Ovary (tissue), 9 donors: ENCODE data around the gene KCNIP1. TPM values are rescaled to one million over a fixed set of nuclear protein-coding genes. Genes with fewer than 3 reads are reported as not detected.

ENCODE experiments used
- DNase-seq, 5 donors: peaks; one replicate each; pipeline ENCODE4 v3.0.0-alpha.2; 2019 to 2020
- H3K27ac ChIP-seq, 2 donors: fragments of 200-600 bp; one replicate each; pipeline versions ENCODE4 v1.5.1 to v1.8.0; 2019 to 2022
- H3K27me3 ChIP-seq: fragments of 200-600 bp; one replicate; pipeline ENCODE4 v1.8.0; 2022
- H3K36me3 ChIP-seq: fragments of 200-600 bp; sonication (generic); one replicate; pipeline ENCODE4 v1.5.1; 2019
- H3K4me1 ChIP-seq: one replicate; pipeline ENCODE4 v1.8.1; 2013; ENCODE audit warnings: mild to moderate bottlenecking, moderate library complexity; ENCODE audit not compliant: insufficient read depth
- H3K4me3 ChIP-seq: fragments of 200-600 bp; sonication (generic); one replicate; pipeline ENCODE4 v1.5.1; 2017
- H3K9me3 ChIP-seq, 2 donors: fragments of 200-600 bp in 1 of 2; sonication (generic) in 1 of 2; one replicate each; pipeline versions ENCODE4 v1.5.1 to v1.8.1; 2013 to 2019; ENCODE audit warnings: mild to moderate bottlenecking in 1 of 2, moderate library complexity in 1 of 2
- CTCF ChIP-seq, 3 donors: fragments of 450-650 bp in 2 of 3; fragments of 200-600 bp in 1 of 3; IDR thresholded peaks; one replicate each; pipeline versions ENCODE4 v1.5.1 to v1.8.0; 2016 to 2022; ENCODE audit warnings: antibody characterized with exemption in 3 of 3, mild to moderate bottlenecking in 1 of 3
- EP300 ChIP-seq: sonication (generic); formaldehyde crosslinking; IDR thresholded peaks from one replicate; pipeline ENCODE4 v1.6.1; 2017; ENCODE audit warnings: antibody characterized with exemption
- POLR2A ChIP-seq: fragments of 450-650 bp; IDR thresholded peaks from one replicate; pipeline ENCODE4 v1.6.1; 2017; ENCODE audit warnings: antibody characterized with exemption, mild to moderate bottlenecking, moderate library complexity
- WGBS, 3 donors: extraction: QIAGEN DNeasy Blood & Tissue Kit in 1 of 3; methylation state at CpG; one replicate each; pipeline versions ENCODE4 v1.1.5 to v1.1.7; 2013 to 2017; 5-methylcytosine and 5-hydroxymethylcytosine counted together
- intact Hi-C, 4 donors: fragments of 100-400 bp; cut with DNase I; formaldehyde crosslinking; loops; one replicate each; pipeline versions ENCODE4 v1.11.0 to v1.15.1; 2022 to 2023
- polyA plus RNA-seq, 2 donors: library from polyadenylated mRNA; stranded (reverse); fragments of 200-250 nt in 1 of 2; fragments of 350-450 nt in 1 of 2; fragmentation: Illumina TruSeq in 1 of 2; extraction: RNeasy Lipid Tissue Mini Kit (QIAGEN cat#74804) in 1 of 2; gene quantifications; one replicate each; pipeline ENCODE4 v1.2.3, GENCODE V29; 2013 to 2014
- total RNA-seq, 7 donors: library from RNA; depleted of rRNA in 2 of 7; stranded (reverse); fragments of >200 nt in 2 of 7; fragmentation: NEBNext Ultra II Directional in 3 of 7; extraction: Animal tissue kit (Norgen Biotek cat#: 25700) in 3 of 7; gene quantifications; one replicate each; pipeline versions ENCODE4 v1.1.0 to v1.2.4, GENCODE V29; 2016 to 2023
- donor health status: DM: no; HTN: no; CAD: no; lungs with moderate emphysema.
- donor health status: DM: no; HTN: no; CAD: no.
- donor health status: Bipolar disorder and iron deficiency.
- donor health status: DM: yes; HTN: yes; CAD: no.
- donor health status: DM: no; HTN: no; CAD: no.
- donor health status: DM: yes; HTN: yes; CAD: no.

KCNIP1 gene
- total and polyA plus RNA-seq, 9 donors: 0.20 to 2.2 (median 0.66) TPM

GRCh38 chr5:170538096-170538465, 34.3 kb downstream of the KCNIP1 start:
- no peaks in the 10 kb centered on the region for H3K9me3 ChIP-seq
- no peak overlapping the region for H3K4me3 ChIP-seq
- intact Hi-C loops: no loop called here
- 85 to 95% (median 88%) methylated on average over 3 of the region's 3 CpGs for WGBS, 3 donors
- no peak for DNase-seq
- TF ChIP-seq EP300 (no peak), CTCF (IDR thresholded peaks at IDR 0.05) (no peak), POLR2A (no peak)
- H3K36me3 ChIP-seq: no peaks in the 10 kb centered on the region
- H3K27ac ChIP-seq: no peak overlapping the region
- H3K27me3 ChIP-seq: no peaks in the 10 kb centered on the region
- H3K4me1 ChIP-seq: no peaks in the 10 kb centered on the region

- H3K9me3 ChIP-seq: no peaks in the 10 kb centered on the region
- TF ChIP-seq CTCF (IDR thresholded peaks at IDR 0.05) (no peak), POLR2A (no peak), EP300 (no peak)
- intact Hi-C loops: no loop called here
- no peaks in the 10 kb centered on the region for H3K4me1 ChIP-seq
- no peak overlapping the region for H3K27ac ChIP-seq
- no peak for DNase-seq
- WGBS, 3 donors: 87 to 92% (median 90%) methylated on average over 6 of the region's 6 CpGs
- H3K4me3 ChIP-seq: no peak overlapping the region
- no peaks in the 10 kb centered on the region for H3K36me3 ChIP-seq
- no peaks in the 10 kb centered on the region for H3K27me3 ChIP-seq
These were observed 35.1 kb downstream of the KCNIP1 start for GRCh38 chr5:170538696-170539586.

- H3K36me3 ChIP-seq: no peaks in the 10 kb centered on the region
- no peaks in the 10 kb centered on the region for H3K9me3 ChIP-seq
- no peak for DNase-seq
- no peaks in the 10 kb centered on the region for H3K4me1 ChIP-seq
- 79 to 100% (median 90%) methylated on average over 1 of the region's 1 CpG for WGBS, 3 donors
- H3K27ac ChIP-seq: no peak overlapping the region
- intact Hi-C loops: no loop called here
- no peak overlapping the region for H3K4me3 ChIP-seq
- H3K27me3 ChIP-seq: no peaks in the 10 kb centered on the region
- no peak for TF ChIP-seq POLR2A
- no peak for TF ChIP-seq EP300
- TF ChIP-seq CTCF (IDR thresholded peaks at IDR 0.05): no peak
These were observed 36.5 kb downstream of the KCNIP1 start for GRCh38 chr5:170540271-170540670.

- H3K27me3 ChIP-seq: no peaks in the 10 kb centered on the region
- intact Hi-C loops: no loop called here
- no peaks in the 10 kb centered on the region for H3K9me3 ChIP-seq
- H3K27ac ChIP-seq: no peak overlapping the region
- no peak for DNase-seq
- TF ChIP-seq CTCF (IDR thresholded peaks at IDR 0.05) (no peak), POLR2A (no peak), EP300 (no peak)
- H3K4me1 ChIP-seq: no peaks in the 10 kb centered on the region
- no peaks in the 10 kb centered on the region for H3K36me3 ChIP-seq
- no peak overlapping the region for H3K4me3 ChIP-seq
- WGBS, 3 donors: 91 to 97% (median 96%) methylated on average over 1 of the region's 1 CpG
These were observed 37.4 kb downstream of the KCNIP1 start for GRCh38 chr5:170541146-170541769.
